H9 (cell line): ENCODE data around the gene BRD3OS. TPM values are rescaled to one million over a fixed set of nuclear protein-coding genes. Genes with fewer than 3 reads are reported as not detected.

ENCODE experiments used
- DNase-seq: peaks from one replicate; pipeline ENCODE4 v3.0.0-alpha.2; 2017
- H2AFZ ChIP-seq: one replicate; pipeline ENCODE4 v1.6.1; 2013; ENCODE audit warnings: mild to moderate bottlenecking, low read length, control low read depth, moderate library complexity
- H2AK5ac ChIP-seq: 2 replicates; pipeline ENCODE4 v1.6.1; 2013; ENCODE audit warnings: low read length, control low read depth, mixed read lengths; ENCODE audit not compliant: insufficient read length
- H2BK120ac ChIP-seq: one replicate; pipeline ENCODE4 v1.6.1; 2013; ENCODE audit warnings: low read depth, mild to moderate bottlenecking, low read length, control low read depth, inconsistent platforms; ENCODE audit not compliant: poor library complexity, severe bottlenecking
- H2BK12ac ChIP-seq: 2 replicates; pipeline ENCODE4 v1.6.1; 2013; ENCODE audit warnings: low read length, control low read depth, mixed read lengths, low read depth; ENCODE audit not compliant: insufficient read length
- H2BK15ac ChIP-seq: 2 replicates; pipeline ENCODE4 v1.6.1; 2013; ENCODE audit warnings: low read depth, low read length, control low read depth
- H2BK20ac ChIP-seq: one replicate; pipeline ENCODE4 v1.6.1; 2013; ENCODE audit warnings: low read depth, mild to moderate bottlenecking, low read length, control low read depth, inconsistent platforms; ENCODE audit not compliant: poor library complexity, severe bottlenecking
- H2BK5ac ChIP-seq: 2 replicates; pipeline ENCODE4 v1.6.1; 2013; ENCODE audit warnings: low read length, control low read depth, mixed read lengths; ENCODE audit not compliant: insufficient read length
- H3K14ac ChIP-seq: 2 replicates; pipeline ENCODE4 v1.6.1; 2013; ENCODE audit warnings: low read length, control low read depth; ENCODE audit not compliant: insufficient read depth
- H3K18ac ChIP-seq: 2 replicates; pipeline ENCODE4 v1.6.1; 2013; ENCODE audit warnings: low read depth, mild to moderate bottlenecking, mixed read lengths, low read length, control low read depth; ENCODE audit not compliant: insufficient read length
- H3K23ac ChIP-seq: 2 replicates; pipeline ENCODE4 v1.6.1; 2013; ENCODE audit warnings: low read length, control low read depth, mixed read lengths, low read depth; ENCODE audit not compliant: insufficient read length
- H3K23me2 ChIP-seq: 2 replicates; pipeline ENCODE4 v1.6.1; 2013; ENCODE audit warnings: low read depth, mild to moderate bottlenecking, mixed read lengths, low read length, control low read depth; ENCODE audit not compliant: insufficient read length, poor library complexity, severe bottlenecking
- H3K27ac ChIP-seq: 2 replicates; pipeline ENCODE4 v1.5.1; 2013; ENCODE audit warnings: low read length, control low read depth, mixed read lengths, low read depth; ENCODE audit not compliant: insufficient read length
- H3K27me3 ChIP-seq: 2 replicates; pipeline ENCODE4 v1.6.1; 2013; ENCODE audit warnings: low read length, control low read depth, inconsistent platforms; ENCODE audit not compliant: insufficient read depth
- H3K4ac ChIP-seq: 2 replicates; pipeline ENCODE4 v1.6.1; 2013; ENCODE audit warnings: low read depth, mild to moderate bottlenecking, control low read depth, inconsistent platforms, low read length, moderate library complexity
- H3K4me1 ChIP-seq: 2 replicates; pipeline ENCODE4 v1.6.1; 2013; ENCODE audit warnings: low read length, control low read depth, inconsistent platforms; ENCODE audit not compliant: insufficient read depth
- H3K4me2 ChIP-seq: 2 replicates; pipeline ENCODE4 v1.6.1; 2013; ENCODE audit warnings: low read length, control low read depth, mixed read lengths; ENCODE audit not compliant: insufficient read length, insufficient read depth
- H3K56ac ChIP-seq: 2 replicates; pipeline ENCODE4 v1.6.1; 2013; ENCODE audit warnings: low read depth, mild to moderate bottlenecking, mixed read lengths, low read length, control low read depth; ENCODE audit not compliant: insufficient read length
- H3K79me1 ChIP-seq: 2 replicates; pipeline ENCODE4 v1.6.1; 2013; ENCODE audit warnings: low read depth, mild to moderate bottlenecking, moderate library complexity, low read length, control low read depth, inconsistent platforms; ENCODE audit not compliant: insufficient read depth, poor library complexity, severe bottlenecking
- H3K79me2 ChIP-seq: 2 replicates; pipeline ENCODE4 v1.6.1; 2013; ENCODE audit warnings: low read length, control low read depth, inconsistent platforms; ENCODE audit not compliant: insufficient read depth
- H3K9ac ChIP-seq: 2 replicates; pipeline ENCODE4 v1.6.1; 2013; ENCODE audit warnings: low read length, control low read depth, mixed read lengths; ENCODE audit not compliant: insufficient read length; ENCODE audit errors: extremely low read depth
- H3K9me3 ChIP-seq: one replicate; pipeline ENCODE4 v1.6.1; 2013; ENCODE audit warnings: low read depth, low read length, inconsistent platforms; ENCODE audit not compliant: control insufficient read depth
- H3T11ph ChIP-seq: one replicate; pipeline ENCODE4 v1.6.1; 2013; ENCODE audit warnings: mild to moderate bottlenecking, low read length, control low read depth, inconsistent platforms
- H4K20me1 ChIP-seq: one replicate; pipeline ENCODE4 v1.6.1; 2013; ENCODE audit not compliant: control insufficient read depth, insufficient read length, insufficient read depth
- H4K5ac ChIP-seq: 2 replicates; pipeline ENCODE4 v1.6.1; 2013; ENCODE audit warnings: low read depth, mild to moderate bottlenecking, mixed read lengths, low read length, control low read depth; ENCODE audit not compliant: insufficient read length
- H4K8ac ChIP-seq: replicated peaks from 2 replicates; pipeline ENCODE4 v1.6.1; 2013; ENCODE audit warnings: low read length, control low read depth, mixed read lengths, low read depth; ENCODE audit not compliant: insufficient read length
- H4K91ac ChIP-seq: 2 replicates; pipeline ENCODE4 v1.6.1; 2013; ENCODE audit warnings: low read depth, mild to moderate bottlenecking, moderate library complexity, mixed read lengths, low read length, control low read depth; ENCODE audit not compliant: insufficient read length
- H3K27ac Mint-ChIP-seq, 3 experiments: 2 replicates in 2 of 3; 3 replicates in 1 of 3; pipeline ENCODE4 v1.8.0; 2020 to 2021; ENCODE audit warnings: mixed read lengths in 3 of 3, mild to moderate bottlenecking in 1 of 3, moderate library complexity in 1 of 3
- H3K27me3 Mint-ChIP-seq: 2 replicates; pipeline ENCODE4 v1.8.0; 2021; ENCODE audit warnings: low read depth, mild to moderate bottlenecking, moderate library complexity, mixed read lengths
- H3K36me3 Mint-ChIP-seq, 3 experiments: 2 replicates in 2 of 3; 3 replicates in 1 of 3; pipeline ENCODE4 v1.8.0; 2020 to 2021; ENCODE audit warnings: low read depth in 3 of 3, mixed read lengths in 3 of 3; ENCODE audit not compliant: insufficient read depth in 1 of 3
- H3K4me1 Mint-ChIP-seq, 2 experiments: 2 replicates each; pipeline ENCODE4 v1.8.0; 2020; ENCODE audit warnings: mixed read lengths in 2 of 2
- H3K4me3 Mint-ChIP-seq, 2 experiments: 2 replicates in 1 of 2; 3 replicates in 1 of 2; pipeline ENCODE4 v1.8.0; 2020 to 2021; ENCODE audit warnings: mild to moderate bottlenecking in 2 of 2, mixed read lengths in 2 of 2, moderate library complexity in 1 of 2
- H3K9me3 Mint-ChIP-seq, 2 experiments: 2 replicates in 1 of 2; 3 replicates in 1 of 2; pipeline ENCODE4 v1.8.0; 2020; ENCODE audit warnings: mild to moderate bottlenecking in 2 of 2, mixed read lengths in 2 of 2, moderate library complexity in 1 of 2
- whole genome bisulfite sequencing: extraction: QIAGEN DNeasy Blood & Tissue Kit; methylation state at CpG from one replicate; pipeline ENCODE4 v1.1.7; 2013; ENCODE audit warnings: missing lambda C conversion rate, low lambda C conversion rate, mixed read lengths; ENCODE audit not compliant: insufficient read length; ENCODE audit errors: extremely low coverage; 5-methylcytosine and 5-hydroxymethylcytosine counted together
- total RNA-seq: library from RNA; stranded (reverse); gene quantifications from 2 replicates; pipeline ENCODE4 v1.2.1, GENCODE V29; 2021
- TF ChIP-seq, protein P1 (sequence below): fragments of 200-600 bp; sonication (generic); conservative IDR thresholded peaks from 3 replicates; pipeline ENCODE4 v1.8.0; 2021; ENCODE audit warnings: antibody characterized with exemption, mild to moderate bottlenecking

BRD3OS gene
- total RNA-seq, 1 experiment from 2014 or later: 16.4 TPM

DNA sequence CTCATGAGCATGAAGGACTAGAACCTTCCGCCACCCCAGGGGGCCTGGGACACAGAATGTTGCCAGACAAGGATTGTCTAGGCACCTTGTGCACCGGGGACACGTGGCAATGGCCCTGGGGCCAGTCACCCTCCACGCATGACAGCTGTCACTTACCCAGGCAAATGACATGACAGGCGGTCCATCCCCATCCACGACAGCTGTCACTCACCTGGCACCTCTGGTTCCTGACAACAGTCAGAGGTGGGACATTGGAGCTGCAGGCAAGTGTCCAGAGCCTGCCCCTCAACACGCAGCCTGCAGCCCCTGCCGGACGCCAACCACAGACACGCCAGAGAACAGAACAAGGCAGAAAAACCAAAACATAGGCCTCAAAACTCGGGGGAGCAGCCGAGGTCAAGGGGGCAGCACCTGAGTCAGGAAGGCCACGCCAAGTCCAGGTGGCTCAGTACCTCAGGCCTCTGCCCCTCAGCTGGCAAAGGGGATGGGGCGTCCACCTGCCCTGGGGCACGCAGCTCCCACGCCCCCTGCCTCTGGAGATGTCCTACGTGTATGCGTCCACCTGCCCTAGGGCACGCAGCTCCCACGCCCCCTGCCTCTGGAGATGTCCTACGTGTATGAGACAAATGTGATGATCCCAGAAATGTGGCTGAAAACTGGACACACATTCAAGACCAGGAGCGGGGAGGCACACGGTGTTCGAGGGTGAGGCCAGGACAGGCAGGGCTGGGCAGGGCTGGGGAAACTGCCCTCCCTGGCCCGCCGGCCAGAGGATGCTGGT is 47.7 kb upstream of the BRD3OS start:
- Histone ChIP-seq H3K23ac (no peak overlapping the region), H3K18ac (no peak overlapping the region), H2AK5ac (no peak overlapping the region), H3K79me1 (no peaks in the 10 kb centered on the region), H3K4ac (no peak overlapping the region), H4K8ac (no peak overlapping the region), H4K91ac (no peak overlapping the region), H3K27ac (no peak overlapping the region), H2BK120ac (no peak overlapping the region), H3K4me2 (no peak overlapping the region), H3K9ac (no peak overlapping the region), H2BK20ac (no peak overlapping the region), H3K27me3 (no peaks in the 10 kb centered on the region), H4K5ac (no peak overlapping the region), H3K23me2 (no peaks in the 10 kb centered on the region), H3T11ph (no peak overlapping the region), H3K4me1 (no peaks in the 10 kb centered on the region), H3K9me3 (no peaks in the 10 kb centered on the region), H3K14ac (no peak overlapping the region; the same call in 1 of the 2 replicates), H4K20me1 (no peaks in the 10 kb centered on the region), H2BK15ac (no peak overlapping the region), H3K56ac (no peak overlapping the region), H3K79me2 (peaks cover 35% of the 10 kb centered on the region; the same call in 1 of the 2 replicates), H2BK12ac (no peak overlapping the region), H2AFZ (no peak overlapping the region), H2BK5ac (no peak overlapping the region)
- Mint-ChIP-seq H3K36me3 (no peaks in the 10 kb centered on the region; a peak in 3 of 7 replicates), H3K4me1 (peaks cover 43 to 48% of the 10 kb centered on the region in 2 experiments), H3K9me3 (no peaks in the 10 kb centered on the region; a peak in 1 of 5 replicates), H3K27ac (peak overlapping the region in 2 of 3 experiments; percentile 49 to 50; a peak in 2 of 7 replicates), H3K4me3 (no peak overlapping the region), H3K27me3 (no peaks in the 10 kb centered on the region)
- WGBS: no CpG with 5 or more reads among the region's 26 CpGs
- TF ChIP-seq, protein P1, sequence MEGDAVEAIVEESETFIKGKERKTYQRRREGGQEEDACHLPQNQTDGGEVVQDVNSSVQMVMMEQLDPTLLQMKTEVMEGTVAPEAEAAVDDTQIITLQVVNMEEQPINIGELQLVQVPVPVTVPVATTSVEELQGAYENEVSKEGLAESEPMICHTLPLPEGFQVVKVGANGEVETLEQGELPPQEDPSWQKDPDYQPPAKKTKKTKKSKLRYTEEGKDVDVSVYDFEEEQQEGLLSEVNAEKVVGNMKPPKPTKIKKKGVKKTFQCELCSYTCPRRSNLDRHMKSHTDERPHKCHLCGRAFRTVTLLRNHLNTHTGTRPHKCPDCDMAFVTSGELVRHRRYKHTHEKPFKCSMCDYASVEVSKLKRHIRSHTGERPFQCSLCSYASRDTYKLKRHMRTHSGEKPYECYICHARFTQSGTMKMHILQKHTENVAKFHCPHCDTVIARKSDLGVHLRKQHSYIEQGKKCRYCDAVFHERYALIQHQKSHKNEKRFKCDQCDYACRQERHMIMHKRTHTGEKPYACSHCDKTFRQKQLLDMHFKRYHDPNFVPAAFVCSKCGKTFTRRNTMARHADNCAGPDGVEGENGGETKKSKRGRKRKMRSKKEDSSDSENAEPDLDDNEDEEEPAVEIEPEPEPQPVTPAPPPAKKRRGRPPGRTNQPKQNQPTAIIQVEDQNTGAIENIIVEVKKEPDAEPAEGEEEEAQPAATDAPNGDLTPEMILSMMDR: no peak
- no peak for DNase-seq
